Adrenal gland (tissue), 5 donors: Measurements from ENCODE around the gene SNAPC3.

Source experiments
- CTCF ChIP-seq, 6 experiments: fragments of 450-650 bp in 4 of 6; fragments of 200-600 bp in 2 of 6; sonication (generic) in 1 of 6; IDR thresholded peaks; 1 replicate in 5 of 6; 2 replicates in 1 of 6; pipeline versions ENCODE4 v1.5.1 to v1.8.0; 2016 to 2021; ENCODE audit warnings: antibody characterized with exemption in 6 of 6, mild to moderate bottlenecking in 2 of 6, moderate library complexity in 1 of 6
- POLR2A ChIP-seq, 2 donors: fragments of 450-650 bp; IDR thresholded peaks; one replicate each; pipeline ENCODE4 v1.6.1; 2017; ENCODE audit warnings: antibody characterized with exemption in 2 of 2, mild to moderate bottlenecking in 2 of 2, moderate library complexity in 1 of 2
- donor health status: DM: no; HTN: no; CAD: no.

GRCh38 chr9:15505921-15506320 lies 83.2 kb downstream of the SNAPC3 start:
- TF ChIP-seq CTCF (IDR thresholded peaks at IDR 0.05) = no peak
- TF ChIP-seq POLR2A (IDR thresholded peaks at IDR 0.05) = no peak
